Cardiac fibroblast (primary cell): Measurements from ENCODE around the gene PKMYT1.

Experiments
- DNase-seq, 2 donors: peaks; one replicate each; pipeline versions ENCODE4 v3.0.0 to v3.0.0-alpha.2; 2010; ENCODE audit warnings: low read depth in 2 of 2
- H3K4me3 ChIP-seq, 2 donors: replicated peaks in 1 of 2; 1 replicate in 1 of 2; 2 replicates in 1 of 2; pipeline ENCODE4 v1.5.1; 2011; ENCODE audit warnings: low read depth in 2 of 2, low read length in 2 of 2, mild to moderate bottlenecking in 2 of 2, moderate library complexity in 1 of 2
- TF ChIP-seq, protein P1 (sequence below): IDR thresholded peaks from one replicate; pipeline ENCODE4 v1.5.1; 2011; ENCODE audit warnings: low read depth, mild to moderate bottlenecking, low read length, inconsistent platforms

PKMYT1 gene

GRCh38 chr16:2964475-2965336 lies 15.5 kb downstream of the PKMYT1 start:
- H3K4me3 ChIP-seq, result no peak overlapping the region
- DNase-seq, result no peak
- TF ChIP-seq, protein P1, sequence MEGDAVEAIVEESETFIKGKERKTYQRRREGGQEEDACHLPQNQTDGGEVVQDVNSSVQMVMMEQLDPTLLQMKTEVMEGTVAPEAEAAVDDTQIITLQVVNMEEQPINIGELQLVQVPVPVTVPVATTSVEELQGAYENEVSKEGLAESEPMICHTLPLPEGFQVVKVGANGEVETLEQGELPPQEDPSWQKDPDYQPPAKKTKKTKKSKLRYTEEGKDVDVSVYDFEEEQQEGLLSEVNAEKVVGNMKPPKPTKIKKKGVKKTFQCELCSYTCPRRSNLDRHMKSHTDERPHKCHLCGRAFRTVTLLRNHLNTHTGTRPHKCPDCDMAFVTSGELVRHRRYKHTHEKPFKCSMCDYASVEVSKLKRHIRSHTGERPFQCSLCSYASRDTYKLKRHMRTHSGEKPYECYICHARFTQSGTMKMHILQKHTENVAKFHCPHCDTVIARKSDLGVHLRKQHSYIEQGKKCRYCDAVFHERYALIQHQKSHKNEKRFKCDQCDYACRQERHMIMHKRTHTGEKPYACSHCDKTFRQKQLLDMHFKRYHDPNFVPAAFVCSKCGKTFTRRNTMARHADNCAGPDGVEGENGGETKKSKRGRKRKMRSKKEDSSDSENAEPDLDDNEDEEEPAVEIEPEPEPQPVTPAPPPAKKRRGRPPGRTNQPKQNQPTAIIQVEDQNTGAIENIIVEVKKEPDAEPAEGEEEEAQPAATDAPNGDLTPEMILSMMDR, result no peak

DNA sequence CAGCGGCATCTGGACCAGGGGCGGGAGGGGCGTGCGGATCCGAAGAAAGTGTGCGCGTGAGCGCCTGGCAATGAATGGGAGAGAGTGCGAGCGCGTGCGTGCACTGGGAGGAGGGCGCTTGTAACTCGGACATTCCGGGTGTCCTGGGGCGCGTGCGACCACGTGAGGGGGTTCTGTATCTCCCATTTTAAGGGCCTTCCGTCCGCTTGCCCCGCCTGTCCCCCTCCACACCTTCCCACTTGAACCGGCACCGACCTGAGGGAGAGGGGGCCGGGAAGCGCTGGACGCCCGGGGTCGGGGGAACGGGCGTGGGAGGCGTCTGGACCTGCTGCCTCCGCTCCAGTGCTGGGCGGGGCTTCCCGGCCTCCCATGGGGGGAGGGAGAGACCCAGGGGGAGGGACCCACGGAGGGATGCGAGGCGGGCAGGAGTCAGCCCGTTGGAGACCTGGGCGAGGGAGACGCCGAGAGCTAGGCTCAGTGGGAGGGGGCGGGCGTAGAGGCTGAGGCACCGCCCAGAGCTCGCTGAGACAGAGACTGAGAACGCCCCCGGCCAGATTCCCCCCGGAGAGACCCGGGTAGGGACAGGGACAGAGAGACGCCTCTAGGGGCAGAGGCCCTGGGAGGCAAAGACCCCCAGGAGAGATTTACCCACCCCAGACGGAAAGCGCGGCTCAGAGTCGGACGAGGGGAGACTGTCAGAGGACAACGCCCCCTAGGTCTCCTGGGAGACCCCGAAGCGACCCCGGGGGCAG lies 16.3 kb downstream of the PKMYT1 start, which contains the start of gene KREMEN2:
Gene KREMEN2, plus strand, starts transcription at position 553 of the 752 bp plus-strand sequence. CDS start 246 bp downstream, outside the sequence.
- no peak for DNase-seq
- peak within 1 kb of the TSS; percentile 1 to 19 for H3K4me3 ChIP-seq
- TF ChIP-seq, protein P1, result no peak

- DNase-seq, result no peak
- no peak overlapping the region for H3K4me3 ChIP-seq
- TF ChIP-seq, protein P1, result no peak
Measured at GRCh38 chr16:2963074-2963722, 17.0 kb downstream of the PKMYT1 start.

- TF ChIP-seq, protein P1, result no peak
- H3K4me3 ChIP-seq, result no peak overlapping the region
- DNase-seq, result no peak
Measured at GRCh38 chr16:2962334-2963073, 17.7 kb downstream of the PKMYT1 start.

- H3K4me3 ChIP-seq, result no peak overlapping the region
- DNase-seq, result no peak
- TF ChIP-seq, protein P1, result no peak
Measured at GRCh38 chr16:2960183-2961010, 19.8 kb downstream of the PKMYT1 start.

- TF ChIP-seq, protein P1, result no peak
- no peak overlapping the region for H3K4me3 ChIP-seq
- no peak for DNase-seq
Measured at GRCh38 chr16:2959206-2959605, 21.0 kb downstream of the PKMYT1 start.
